OCI-LY1 (cell line): ENCODE measurements around the gene PTPN6.

Experiments used
- H2AFZ ChIP-seq: fragments of 200-600 bp; sonication (generic), shearing (Covaris generic); 2 replicates; pipeline ENCODE4 v1.6.0; 2014; ENCODE audit warnings: antibody characterized with exemption, mild to moderate bottlenecking, low read length
- H3F3A ChIP-seq: fragments of 200-600 bp; sonication (generic), shearing (Covaris generic); 2 replicates; pipeline ENCODE4 v1.6.0; 2014; ENCODE audit warnings: mild to moderate bottlenecking, antibody characterized with exemption, low read length, moderate library complexity; ENCODE audit not compliant: insufficient read depth
- H3K27ac ChIP-seq: fragments of 200-600 bp; sonication (generic); 2 replicates; pipeline ENCODE4 v1.5.1; 2014; ENCODE audit warnings: low read length, mixed run types, mild to moderate bottlenecking, low read depth; ENCODE audit not compliant: poor library complexity, severe bottlenecking
- H3K27me3 ChIP-seq: fragments of 200-600 bp; sonication (generic); 2 replicates; pipeline ENCODE4 v1.6.0; 2014; ENCODE audit warnings: antibody characterized with exemption, mild to moderate bottlenecking, low read length, moderate library complexity; ENCODE audit not compliant: insufficient read depth
- H3K36me3 ChIP-seq: fragments of 200-600 bp; sonication (generic); 2 replicates; pipeline ENCODE4 v1.6.1; 2014; ENCODE audit warnings: mild to moderate bottlenecking, antibody characterized with exemption, low read length, moderate library complexity, mixed read lengths; ENCODE audit not compliant: insufficient read depth
- H3K4me1 ChIP-seq: fragments of 200-600 bp; sonication (generic); 2 replicates; pipeline ENCODE4 v1.5.1; 2014; ENCODE audit warnings: mild to moderate bottlenecking, low read length, moderate library complexity; ENCODE audit not compliant: insufficient read depth, severe bottlenecking
- H3K4me2 ChIP-seq: fragments of 200-600 bp; sonication (generic), shearing (Covaris generic); 2 replicates; pipeline ENCODE4 v1.6.1; 2014; ENCODE audit warnings: low read length
- H3K4me3 ChIP-seq: fragments of 200-600 bp; sonication (generic); 2 replicates; pipeline ENCODE4 v1.5.1; 2014; ENCODE audit warnings: low read length, low read depth, mild to moderate bottlenecking, mixed read lengths; ENCODE audit not compliant: poor library complexity, severe bottlenecking
- H3K79me2 ChIP-seq: fragments of 200-600 bp; shearing (Covaris generic); 2 replicates; pipeline ENCODE4 v1.6.1; 2016; ENCODE audit warnings: mixed run types, low read length, mixed read lengths; ENCODE audit not compliant: insufficient read depth
- H3K9ac ChIP-seq: fragments of 200-600 bp; sonication (generic), shearing (Covaris generic); 2 replicates; pipeline ENCODE4 v1.6.1; 2014; ENCODE audit warnings: mild to moderate bottlenecking, low read length, mixed read lengths
- H3K9me2 ChIP-seq: fragments of 200-600 bp; sonication (generic), shearing (Covaris generic); 2 replicates; pipeline ENCODE4 v1.6.1; 2014; ENCODE audit warnings: low read depth, mild to moderate bottlenecking, low read length, mixed read lengths
- H3K9me3 ChIP-seq: fragments of 200-600 bp; shearing (Covaris generic); 2 replicates; pipeline ENCODE4 v1.6.1; 2014; ENCODE audit warnings: low read length, mixed read lengths
- H4K20me1 ChIP-seq: fragments of 200-600 bp; sonication (generic), shearing (Covaris generic); 2 replicates; pipeline ENCODE4 v1.6.0; 2016; ENCODE audit warnings: mild to moderate bottlenecking, low read length; ENCODE audit not compliant: insufficient read depth
- CTCF ChIP-seq: fragments of 200-600 bp; sonication (generic), shearing (Covaris generic); IDR thresholded peaks from 2 replicates; pipeline ENCODE4 v1.5.1; 2017; ENCODE audit warnings: mild to moderate bottlenecking, antibody characterized with exemption, low read length, moderate library complexity, mixed read lengths
- EZH2 ChIP-seq: fragments of 200-600 bp; sonication (generic), shearing (Covaris generic); IDR thresholded peaks from 2 replicates; pipeline ENCODE4 v1.8.0; 2017; ENCODE audit warnings: borderline replicate concordance, mixed run types, mild to moderate bottlenecking, antibody characterized with exemption, low read length, moderate library complexity, mixed read lengths

Gene PTPN6

GRCh38 chr12:6959058-6959804 is 8.1 kb downstream of the PTPN6 start:
- Histone ChIP-seq H4K20me1 (no peaks in the 10 kb centered on the region), H3K4me3 (no peak overlapping the region), H3K27me3 (peaks cover 10% of the 10 kb centered on the region; the same call in 1 of the 2 replicates), H3K9me3 (no peaks in the 10 kb centered on the region), H3F3A (no peaks in the 10 kb centered on the region), H3K4me1 (peaks cover 42% of the 10 kb centered on the region), H3K27ac (no peak overlapping the region), H3K9ac (no peak overlapping the region), H3K36me3 (peaks cover 3% of the 10 kb centered on the region), H3K9me2 (no peaks in the 10 kb centered on the region), H3K79me2 (no peaks in the 10 kb centered on the region), H2AFZ (no peak overlapping the region), H3K4me2 (peak overlapping the region; percentile 29)
- no peak for TF ChIP-seq EZH2

DNA sequence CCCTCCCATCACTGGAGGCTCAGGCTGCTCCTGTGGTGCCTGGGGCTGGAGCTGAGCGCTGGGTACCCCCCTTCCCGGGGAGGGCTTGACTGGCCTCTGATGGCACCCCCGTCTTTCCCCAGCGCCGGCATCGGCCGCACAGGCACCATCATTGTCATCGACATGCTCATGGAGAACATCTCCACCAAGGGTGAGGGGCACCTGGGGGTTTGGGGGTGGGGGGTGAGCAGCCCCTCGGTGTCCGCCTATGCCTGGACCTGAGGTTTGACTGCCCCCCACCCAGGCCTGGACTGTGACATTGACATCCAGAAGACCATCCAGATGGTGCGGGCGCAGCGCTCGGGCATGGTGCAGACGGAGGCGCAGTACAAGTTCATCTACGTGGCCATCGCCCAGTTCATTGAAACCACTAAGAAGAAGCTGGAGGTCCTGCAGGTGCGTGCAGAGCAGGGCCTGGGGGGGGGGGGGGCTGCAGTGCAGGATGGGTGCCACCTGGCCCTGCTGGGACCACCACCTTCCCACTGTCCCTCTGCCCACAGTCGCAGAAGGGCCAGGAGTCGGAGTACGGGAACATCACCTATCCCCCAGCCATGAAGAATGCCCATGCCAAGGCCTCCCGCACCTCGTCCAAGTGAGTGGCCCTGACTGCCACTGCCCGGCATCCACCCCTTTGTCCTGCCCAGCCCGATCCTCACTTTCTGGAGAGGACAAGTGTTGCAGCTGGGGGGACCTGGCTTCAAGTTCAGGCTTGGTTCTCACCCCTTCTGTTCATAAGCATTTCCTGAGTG is 8.8 kb downstream of the PTPN6 start:
- Histone ChIP-seq H3K4me3 (no peak overlapping the region), H3K9me3 (no peaks in the 10 kb centered on the region), H3K36me3 (peaks cover 11% of the 10 kb centered on the region), H3K4me1 (peaks cover 48% of the 10 kb centered on the region), H3K4me2 (no peak overlapping the region), H3K9ac (no peak overlapping the region), H3K79me2 (no peaks in the 10 kb centered on the region), H3K27me3 (peaks cover 10% of the 10 kb centered on the region; the same call in 1 of the 2 replicates), H2AFZ (no peak overlapping the region), H3K9me2 (no peaks in the 10 kb centered on the region), H3K27ac (no peak overlapping the region), H3F3A (no peaks in the 10 kb centered on the region), H4K20me1 (no peaks in the 10 kb centered on the region)
- TF ChIP-seq CTCF (no peak), EZH2 (no peak)

DNA sequence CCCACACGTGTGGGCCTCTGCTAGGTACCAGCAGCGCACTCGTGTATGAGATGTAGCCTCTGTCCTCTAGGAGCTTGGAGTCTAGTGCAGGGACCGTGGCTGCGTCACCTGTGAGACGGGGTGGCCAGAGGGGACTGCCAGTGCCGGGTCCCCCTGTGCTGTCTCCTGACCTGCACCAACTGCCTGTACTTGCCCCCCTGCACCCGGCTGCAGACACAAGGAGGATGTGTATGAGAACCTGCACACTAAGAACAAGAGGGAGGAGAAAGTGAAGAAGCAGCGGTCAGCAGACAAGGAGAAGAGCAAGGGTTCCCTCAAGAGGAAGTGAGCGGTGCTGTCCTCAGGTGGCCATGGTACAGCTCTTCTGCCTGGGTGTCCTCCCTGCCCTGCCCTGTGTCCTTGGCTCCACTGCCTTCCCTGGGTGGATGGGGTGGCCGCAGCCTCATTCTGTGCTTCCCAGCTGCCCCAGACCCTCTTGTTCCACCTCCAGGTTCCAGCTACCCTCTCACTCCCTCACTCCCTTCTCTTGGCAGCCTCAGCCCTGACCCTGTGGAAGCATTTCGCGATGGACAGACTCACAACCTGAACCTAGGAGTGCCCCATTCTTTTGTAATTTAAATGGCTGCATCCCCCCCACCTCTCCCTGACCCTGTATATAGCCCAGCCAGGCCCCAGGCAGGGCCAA is 9.6 kb downstream of the PTPN6 start:
- Histone ChIP-seq H3K4me2 (peak overlapping the region; percentile 31; the same call in 1 of the 2 replicates), H3F3A (no peaks in the 10 kb centered on the region), H3K4me3 (no peak overlapping the region), H3K79me2 (no peaks in the 10 kb centered on the region), H3K9ac (no peak overlapping the region), H3K27me3 (peaks cover 10% of the 10 kb centered on the region; the same call in 1 of the 2 replicates), H3K9me2 (no peaks in the 10 kb centered on the region), H2AFZ (no peak overlapping the region), H3K9me3 (no peaks in the 10 kb centered on the region), H4K20me1 (no peaks in the 10 kb centered on the region), H3K4me1 (peaks cover 52% of the 10 kb centered on the region), H3K27ac (no peak overlapping the region), H3K36me3 (peaks cover 17% of the 10 kb centered on the region)
- TF ChIP-seq EZH2 (no peak), CTCF (no peak)
